KMS-11 (cell line): ENCODE data around the gene POLR2M.

Source experiments
- H2AFZ ChIP-seq: fragments of 200-600 bp; sonication (generic); 2 replicates; pipeline ENCODE4 v1.6.1; 2016; ENCODE audit warnings: antibody characterized with exemption, mixed run types, low read depth
- H3K27ac ChIP-seq: fragments of 200-600 bp; sonication (generic); 2 replicates; pipeline ENCODE4 v1.6.1; 2016; ENCODE audit warnings: mild to moderate bottlenecking, mixed run types
- H3K27me3 ChIP-seq: fragments of 200-600 bp; sonication (generic); 2 replicates; pipeline ENCODE4 v1.6.1; 2017; ENCODE audit warnings: mild to moderate bottlenecking, low read depth, mixed run types, moderate library complexity; ENCODE audit not compliant: insufficient read depth
- H3K36me3 ChIP-seq: fragments of 200-600 bp; sonication (generic); 2 replicates; pipeline ENCODE4 v1.6.1; 2017; ENCODE audit warnings: mild to moderate bottlenecking, mixed run types; ENCODE audit not compliant: insufficient read depth
- H3K4me1 ChIP-seq: fragments of 200-600 bp; sonication (generic); 2 replicates; pipeline ENCODE4 v1.6.1; 2016; ENCODE audit warnings: mild to moderate bottlenecking, low read depth, mixed run types; ENCODE audit not compliant: poor library complexity, severe bottlenecking
- H3K4me2 ChIP-seq: fragments of 200-600 bp; sonication (generic); 2 replicates; pipeline ENCODE4 v1.7.0; 2016; ENCODE audit warnings: mild to moderate bottlenecking, mixed run types
- H3K4me3 ChIP-seq: fragments of 200-600 bp; sonication (generic); IDR thresholded peaks from 2 replicates; pipeline ENCODE4 v1.6.1; 2017; ENCODE audit warnings: low read depth, low read length, mixed read lengths; ENCODE audit not compliant: insufficient read depth
- H3K79me2 ChIP-seq: fragments of 200-600 bp; sonication (generic); 2 replicates; pipeline ENCODE4 v1.6.1; 2016; ENCODE audit warnings: low read depth, mixed run types; ENCODE audit not compliant: insufficient read depth
- H3K9ac ChIP-seq: fragments of 200-600 bp; sonication (generic); 2 replicates; pipeline ENCODE4 v1.6.1; 2016; ENCODE audit warnings: mild to moderate bottlenecking, mixed run types
- H4K20me1 ChIP-seq: fragments of 200-600 bp; sonication (generic); 2 replicates; pipeline ENCODE4 v1.6.1; 2016; ENCODE audit warnings: mild to moderate bottlenecking, mixed run types; ENCODE audit not compliant: insufficient read depth
- CTCF ChIP-seq: fragments of 200-600 bp; sonication (generic); conservative IDR thresholded peaks from 2 replicates; pipeline ENCODE4 v1.6.1; 2017; ENCODE audit warnings: low read depth, mild to moderate bottlenecking, antibody characterized with exemption, low read length, moderate library complexity, mixed read lengths

The POLR2M gene

GRCh38 chr15:57743424-57743823 is 36.9 kb downstream of the POLR2M start:
- peak; percentile 33; the same call in 1 of the 2 replicates for TF ChIP-seq CTCF
- Histone ChIP-seq H3K4me1 (no peaks in the 10 kb centered on the region), H3K4me2 (no peak overlapping the region), H2AFZ (no peak overlapping the region), H4K20me1 (no peaks in the 10 kb centered on the region), H3K79me2 (no peaks in the 10 kb centered on the region), H3K9ac (no peak overlapping the region), H3K27ac (no peak overlapping the region), H3K36me3 (no peaks in the 10 kb centered on the region), H3K4me3 (no peak overlapping the region), H3K27me3 (no peaks in the 10 kb centered on the region)

GRCh38 chr15:57746786-57747185 is 40.3 kb downstream of the POLR2M start:
- H3K79me2 ChIP-seq: no peaks in the 10 kb centered on the region
- H3K4me1 ChIP-seq: no peaks in the 10 kb centered on the region
- H3K36me3 ChIP-seq: no peaks in the 10 kb centered on the region
- H3K4me2 ChIP-seq: no peak overlapping the region
- no peak overlapping the region for H2AFZ ChIP-seq
- no peaks in the 10 kb centered on the region for H3K27me3 ChIP-seq
- no peaks in the 10 kb centered on the region for H4K20me1 ChIP-seq
- H3K27ac ChIP-seq: no peak overlapping the region
- no peak overlapping the region for H3K9ac ChIP-seq
- no peak overlapping the region for H3K4me3 ChIP-seq
- TF ChIP-seq CTCF: no peak

- no peak overlapping the region for H3K9ac ChIP-seq
- no peak overlapping the region for H3K27ac ChIP-seq
- no peaks in the 10 kb centered on the region for H3K79me2 ChIP-seq
- H4K20me1 ChIP-seq: no peaks in the 10 kb centered on the region
- no peaks in the 10 kb centered on the region for H3K36me3 ChIP-seq
- no peak overlapping the region for H3K4me3 ChIP-seq
- no peaks in the 10 kb centered on the region for H3K27me3 ChIP-seq
- H3K4me2 ChIP-seq: no peak overlapping the region
- no peak overlapping the region for H2AFZ ChIP-seq
- H3K4me1 ChIP-seq: no peaks in the 10 kb centered on the region
- no peak for TF ChIP-seq CTCF
Observed at GRCh38 chr15:57747206-57747896, 40.8 kb downstream of the POLR2M start.

- Histone ChIP-seq H3K27me3 (no peaks in the 10 kb centered on the region), H3K4me3 (no peak overlapping the region), H3K4me1 (no peaks in the 10 kb centered on the region), H4K20me1 (no peaks in the 10 kb centered on the region), H3K36me3 (no peaks in the 10 kb centered on the region), H3K79me2 (no peaks in the 10 kb centered on the region), H3K4me2 (no peak overlapping the region), H3K27ac (no peak overlapping the region), H2AFZ (no peak overlapping the region), H3K9ac (no peak overlapping the region)
- peak; percentile 48 for TF ChIP-seq CTCF
Observed at GRCh38 chr15:57751177-57751800, 44.8 kb downstream of the POLR2M start.
